ENCODE measurements around the gene CRIM1. TPM values are rescaled to one million over a fixed set of nuclear protein-coding genes. Genes with fewer than 3 reads are reported as not detected.

The CRIM1 gene
- total and polyA plus RNA-seq, 2 of the 8 experiments (the other 6 are each of a cell fraction or from before 2014, with no cell fraction given), result 9.4 to 28.4 TPM

DNA sequence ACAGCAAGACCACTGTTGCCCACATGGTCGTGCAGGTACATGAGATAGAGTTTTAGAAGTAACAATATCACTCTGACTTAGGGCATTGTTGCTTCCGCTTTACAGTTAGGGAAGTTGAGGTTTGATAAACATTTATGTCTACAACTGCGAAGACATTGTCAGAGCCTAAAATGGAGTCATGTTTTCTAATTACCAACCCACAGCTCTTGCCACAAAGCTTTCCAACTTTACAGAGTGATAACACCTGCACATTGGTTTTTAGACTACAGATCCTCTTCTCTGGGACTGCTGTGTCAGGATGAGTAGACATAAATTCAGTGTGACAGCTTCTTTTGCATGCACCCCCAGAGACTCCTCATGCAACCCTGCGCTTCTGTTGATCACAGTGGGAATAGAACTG is 123.4 kb downstream of the CRIM1 start (continued):
- TF ChIP-seq RXRA (IDR thresholded peaks at IDR 0.05; ENCODE audit: insufficient read depth, low read depth, low read length), result no peak
- no peak for TF ChIP-seq CBX5 (IDR thresholded peaks at IDR 0.05; ENCODE audit: low read depth, low read length)
- no peak for TF ChIP-seq PHF8 (conservative IDR thresholded peaks at IDR 0.05; ENCODE audit: low read depth, low read length)
- no peak for TF ChIP-seq SIX5 (IDR thresholded peaks at IDR 0.05; ENCODE audit: low read depth, low read length)
